ENCODE results near the gene MYRIP. TPM values are rescaled to one million over a fixed set of nuclear protein-coding genes. Genes with fewer than 3 reads are reported as not detected.

MYRIP gene
- 1 to 10 TPM; 4.8 to 9.3 TPM for total RNA-seq

GRCh38 chr3:39809181-39809994 is at the start of gene MYRIP:
MYRIP (plus strand) TSS chr3:39809609; CDS start chr3:39900817, 91,208 bp downstream.
- TF ChIP-seq CTCF (IDR thresholded peaks at IDR 0.05) (peak in 3 of 4 experiments; percentile 15 to 34 (median 19)), POLR2AphosphoS5 (IDR thresholded peaks at IDR 0.05) (no peak)
- H3K4me3 ChIP-seq, result peak within 1 kb of the TSS; percentile 47 to 51
- intact Hi-C loops (cut with DNase I), result no loop called here
- peaks cover 4% of the 10 kb centered on the region for H3K4me1 ChIP-seq (replicated peaks)
- H3K27me3 ChIP-seq (replicated peaks; ENCODE audit: insufficient read depth), result no peaks in the 10 kb centered on the region
- under 1% methylated on average over 101 of the region's 103 CpGs for WGBS
- H3K9me3 ChIP-seq, result no peaks in the 10 kb centered on the region
- H3K27ac ChIP-seq, result peak within 1 kb of the TSS in 1 of 2 donors; percentile 42
- H3K36me3 ChIP-seq, result no peaks in the 10 kb centered on the region
- DNase-seq (ENCODE audit: low spot score), result peak; percentile 77

- WGBS, result 71% methylated on average over 1 of the region's 1 CpG
- intact Hi-C loops (cut with DNase I), result no loop called here
- no peak for DNase-seq (ENCODE audit: low spot score)
- Histone ChIP-seq H3K4me3 (no peak overlapping the region), H3K27me3 (replicated peaks; ENCODE audit: insufficient read depth) (peaks cover 3% of the 10 kb centered on the region), H3K4me1 (replicated peaks) (no peaks in the 10 kb centered on the region), H3K36me3 (no peaks in the 10 kb centered on the region), H3K9me3 (no peaks in the 10 kb centered on the region), H3K27ac (no peak overlapping the region)
- TF ChIP-seq CTCF (IDR thresholded peaks at IDR 0.05) (no peak), POLR2A (IDR thresholded peaks at IDR 0.05) (no peak), POLR2AphosphoS5 (IDR thresholded peaks at IDR 0.05) (no peak)
These were observed 49.1 kb upstream of the MYRIP start for GRCh38 chr3:39760325-39760724.

- 57% methylated on average over 1 of the region's 1 CpG for WGBS
- Histone ChIP-seq H3K27me3 (replicated peaks; ENCODE audit: insufficient read depth) (peaks cover 3% of the 10 kb centered on the region), H3K36me3 (no peaks in the 10 kb centered on the region), H3K9me3 (no peaks in the 10 kb centered on the region), H3K27ac (no peak overlapping the region), H3K4me3 (no peak overlapping the region), H3K4me1 (replicated peaks) (no peaks in the 10 kb centered on the region)
- DNase-seq (ENCODE audit: low spot score), result no peak
- no peak for TF ChIP-seq POLR2AphosphoS5 (IDR thresholded peaks at IDR 0.05)
- TF ChIP-seq POLR2A (IDR thresholded peaks at IDR 0.05), result no peak
- no peak for TF ChIP-seq CTCF (IDR thresholded peaks at IDR 0.05)
- intact Hi-C loops (cut with DNase I), result no loop called here
These were observed 46.8 kb upstream of the MYRIP start for GRCh38 chr3:39762537-39763070.

GRCh38 chr3:39763390-39763789 is 46.0 kb upstream of the MYRIP start:
- DNase-seq (ENCODE audit: low spot score), result no peak
- TF ChIP-seq CTCF (IDR thresholded peaks at IDR 0.05) (no peak), POLR2AphosphoS5 (IDR thresholded peaks at IDR 0.05) (no peak)
- Histone ChIP-seq H3K36me3 (no peaks in the 10 kb centered on the region), H3K9me3 (no peaks in the 10 kb centered on the region), H3K4me3 (no peak overlapping the region), H3K27ac (no peak overlapping the region), H3K4me1 (replicated peaks) (no peaks in the 10 kb centered on the region), H3K27me3 (replicated peaks; ENCODE audit: insufficient read depth) (peaks cover 3% of the 10 kb centered on the region)
- intact Hi-C loops (cut with DNase I), result no loop called here

- Histone ChIP-seq H3K4me3 (no peak overlapping the region), H3K4me1 (replicated peaks) (no peaks in the 10 kb centered on the region), H3K27ac (no peak overlapping the region), H3K27me3 (replicated peaks; ENCODE audit: insufficient read depth) (no peaks in the 10 kb centered on the region), H3K9me3 (no peaks in the 10 kb centered on the region), H3K36me3 (no peaks in the 10 kb centered on the region)
- DNase-seq (ENCODE audit: low spot score), result no peak
- intact Hi-C loops (cut with DNase I), result no loop called here
- TF ChIP-seq POLR2A (IDR thresholded peaks at IDR 0.05), result no peak
- no peak for TF ChIP-seq POLR2AphosphoS5 (IDR thresholded peaks at IDR 0.05)
- TF ChIP-seq CTCF (IDR thresholded peaks at IDR 0.05), result no peak
These were observed 43.8 kb upstream of the MYRIP start for GRCh38 chr3:39765575-39765974.
